GM12874 (cell line): Measurements from ENCODE around the gene CELF2.

Experiments
- TF ChIP-seq, protein P1 (sequence below): IDR thresholded peaks from 2 replicates; pipeline ENCODE4 v1.5.1; 2011; ENCODE audit warnings: low read depth, mild to moderate bottlenecking, control low read depth, low read length, moderate library complexity; ENCODE audit not compliant: insufficient read depth

CELF2 gene

DNA sequence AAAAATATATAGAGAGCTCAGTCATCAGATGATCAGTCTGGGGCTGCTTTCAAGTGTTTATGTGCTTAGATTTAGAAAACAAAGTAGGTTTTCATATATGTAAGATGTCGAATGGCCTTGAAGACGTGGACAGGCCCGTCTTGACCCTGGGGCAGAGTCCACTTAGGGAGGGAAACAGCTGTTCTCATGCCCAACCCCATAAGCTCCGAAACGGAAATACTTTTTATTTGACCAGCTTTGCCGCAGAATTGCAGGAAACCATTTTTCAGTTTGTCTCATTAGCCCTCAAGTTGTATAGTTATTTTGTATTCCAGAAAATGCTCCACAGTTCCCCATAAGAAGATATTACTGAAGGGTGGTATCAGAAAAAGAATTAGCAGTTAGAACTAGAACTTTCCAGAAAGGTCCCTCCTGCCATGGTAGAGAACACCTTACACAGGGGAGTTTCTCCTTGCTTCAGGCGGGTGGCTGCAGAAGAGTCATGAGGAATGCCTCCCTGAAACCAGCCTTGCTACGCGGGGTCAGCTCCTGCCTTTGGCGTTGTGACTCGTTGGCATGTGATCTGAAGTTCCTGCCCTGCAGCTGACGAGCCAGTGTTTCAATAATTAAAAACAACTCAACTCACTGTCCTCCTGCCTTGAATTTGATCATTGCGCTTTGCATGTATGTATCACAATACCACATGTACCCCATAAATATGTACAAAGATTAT lies 192.7 kb downstream of the CELF2 start:
- TF ChIP-seq, protein P1, sequence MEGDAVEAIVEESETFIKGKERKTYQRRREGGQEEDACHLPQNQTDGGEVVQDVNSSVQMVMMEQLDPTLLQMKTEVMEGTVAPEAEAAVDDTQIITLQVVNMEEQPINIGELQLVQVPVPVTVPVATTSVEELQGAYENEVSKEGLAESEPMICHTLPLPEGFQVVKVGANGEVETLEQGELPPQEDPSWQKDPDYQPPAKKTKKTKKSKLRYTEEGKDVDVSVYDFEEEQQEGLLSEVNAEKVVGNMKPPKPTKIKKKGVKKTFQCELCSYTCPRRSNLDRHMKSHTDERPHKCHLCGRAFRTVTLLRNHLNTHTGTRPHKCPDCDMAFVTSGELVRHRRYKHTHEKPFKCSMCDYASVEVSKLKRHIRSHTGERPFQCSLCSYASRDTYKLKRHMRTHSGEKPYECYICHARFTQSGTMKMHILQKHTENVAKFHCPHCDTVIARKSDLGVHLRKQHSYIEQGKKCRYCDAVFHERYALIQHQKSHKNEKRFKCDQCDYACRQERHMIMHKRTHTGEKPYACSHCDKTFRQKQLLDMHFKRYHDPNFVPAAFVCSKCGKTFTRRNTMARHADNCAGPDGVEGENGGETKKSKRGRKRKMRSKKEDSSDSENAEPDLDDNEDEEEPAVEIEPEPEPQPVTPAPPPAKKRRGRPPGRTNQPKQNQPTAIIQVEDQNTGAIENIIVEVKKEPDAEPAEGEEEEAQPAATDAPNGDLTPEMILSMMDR: no peak

DNA sequence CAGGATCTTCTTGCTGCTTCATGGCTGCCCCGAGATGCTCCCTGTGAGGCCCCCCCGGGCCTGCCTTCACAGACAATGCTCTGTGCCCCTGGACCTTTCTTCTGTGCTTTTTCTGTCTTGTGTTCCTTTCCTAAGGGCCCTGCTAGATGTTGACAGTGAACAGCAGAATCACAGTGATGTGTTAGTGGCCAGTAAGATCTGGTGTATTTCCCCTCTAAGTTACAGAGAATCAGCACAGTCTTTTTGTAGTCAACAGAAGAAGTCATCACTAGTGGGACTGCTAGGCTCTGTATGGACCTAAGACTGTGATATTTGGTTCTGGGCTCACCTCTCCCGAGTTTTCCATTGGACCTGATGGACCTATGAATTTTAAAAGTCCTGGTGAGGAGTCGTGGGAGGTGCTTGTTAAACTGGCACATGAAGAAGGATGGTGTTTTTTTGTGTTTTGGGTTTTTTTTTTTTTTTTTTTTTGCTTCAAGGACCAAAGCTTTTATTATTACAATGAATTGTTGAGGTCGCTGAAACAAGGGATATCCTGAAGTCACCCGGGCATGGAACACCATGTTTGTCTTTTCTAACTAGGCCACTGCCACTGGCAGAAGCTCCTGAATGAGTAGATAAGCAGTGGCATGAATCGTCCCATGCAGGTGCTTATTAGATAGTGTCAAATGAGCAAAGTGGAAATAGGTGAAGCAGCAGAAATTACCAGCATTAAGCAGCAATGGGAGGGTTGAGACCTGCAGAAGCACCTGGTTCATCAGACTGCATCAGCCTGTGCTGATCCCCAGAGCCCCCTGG lies 194.8 kb downstream of the CELF2 start:
- TF ChIP-seq, protein P1: no peak

DNA sequence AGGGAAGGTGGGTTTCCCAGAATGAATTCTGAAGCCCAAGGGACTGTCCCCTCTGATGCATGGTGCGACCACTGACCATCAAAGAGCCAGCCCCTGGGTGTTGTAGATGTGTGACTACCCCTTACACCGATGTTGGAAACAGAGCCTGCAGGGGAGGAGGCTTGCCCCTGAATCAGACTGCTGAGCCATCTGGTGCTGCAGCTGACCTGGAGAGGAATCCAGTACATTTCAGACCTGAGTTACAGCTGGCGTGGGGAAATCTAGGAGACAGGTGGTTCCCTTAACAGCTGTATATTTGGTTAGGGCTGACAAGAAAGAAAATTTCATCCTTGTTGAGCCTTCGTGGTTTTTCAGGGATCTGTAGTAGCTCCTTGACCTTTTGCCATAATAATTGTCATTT lies 195.5 kb downstream of the CELF2 start:
- TF ChIP-seq, protein P1: no peak

DNA sequence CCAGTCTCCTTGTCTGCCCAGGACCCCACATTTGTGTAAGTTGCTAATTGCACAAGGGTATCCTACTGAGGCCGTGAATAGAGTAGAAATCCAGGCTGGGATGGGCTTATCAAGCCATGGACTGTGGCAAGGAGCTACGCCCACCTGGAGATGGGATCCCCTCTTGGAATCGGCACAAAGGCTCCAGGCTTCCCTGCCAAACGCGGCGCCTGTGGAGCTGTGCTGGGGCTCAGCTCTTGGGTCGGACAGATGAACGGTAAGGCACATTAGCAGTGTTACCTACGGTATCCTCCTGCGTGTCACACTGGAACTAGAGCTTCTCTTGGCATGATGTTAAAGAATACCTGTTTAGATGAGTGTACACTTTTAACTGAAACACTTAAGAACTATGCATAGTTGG lies 196.7 kb downstream of the CELF2 start:
- TF ChIP-seq, protein P1: no peak

DNA sequence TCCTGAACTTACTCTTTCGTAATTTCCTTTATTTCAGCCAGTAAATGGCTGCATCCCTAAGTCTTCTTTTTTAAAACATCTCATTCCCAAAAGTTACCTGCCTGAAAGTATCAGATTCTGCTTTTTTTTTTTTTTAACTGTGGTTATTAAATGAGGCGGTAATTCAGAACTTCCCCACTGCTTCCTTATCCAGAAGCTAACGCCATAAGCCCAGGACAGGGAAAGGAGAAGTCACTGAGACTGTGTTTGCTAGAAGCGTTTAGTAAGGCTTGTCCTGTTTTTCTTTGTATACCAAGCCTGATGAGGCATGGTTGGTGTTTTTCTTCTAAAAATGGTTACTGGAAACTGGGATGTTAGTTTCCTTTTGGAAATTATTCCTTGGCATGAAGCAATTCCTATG lies 197.8 kb downstream of the CELF2 start:
- TF ChIP-seq, protein P1: no peak

DNA sequence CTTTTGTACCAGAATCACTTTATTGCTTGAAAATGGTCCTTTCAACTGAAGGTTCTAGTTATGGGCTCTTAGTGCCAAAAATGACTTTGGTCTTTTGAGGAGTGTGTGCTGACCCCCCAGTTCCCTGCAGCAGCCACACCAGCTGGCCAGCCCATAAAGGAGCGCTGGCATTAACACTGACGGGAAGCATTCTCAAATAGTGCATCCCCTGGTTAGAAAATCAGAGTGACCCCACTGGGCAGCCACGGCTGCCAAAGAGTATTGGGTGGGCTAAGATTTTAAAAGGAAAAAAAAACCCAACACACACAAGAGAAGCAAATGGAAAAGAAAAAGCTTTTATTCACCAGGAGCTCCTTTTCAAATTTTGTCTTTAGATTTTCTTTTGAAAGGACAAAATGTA lies 199.8 kb downstream of the CELF2 start:
- TF ChIP-seq, protein P1: no peak

DNA sequence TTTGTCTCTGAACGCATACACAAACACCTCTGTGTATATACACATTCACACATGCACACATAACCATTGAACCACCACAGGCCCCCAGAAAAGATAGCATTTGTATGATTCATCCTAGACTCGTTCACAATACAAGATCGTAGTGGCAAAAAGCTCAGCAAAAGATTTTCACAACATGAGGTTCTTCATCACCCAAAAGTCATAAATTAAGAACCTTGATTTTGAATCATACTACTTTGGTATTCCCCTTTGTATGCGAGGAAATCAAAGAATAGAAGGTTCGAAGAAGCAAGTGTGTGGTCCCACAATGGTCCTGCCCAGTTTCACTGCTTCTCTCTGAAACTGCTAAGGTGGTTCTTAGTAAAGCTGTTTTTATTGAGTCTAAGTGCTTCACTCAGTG lies 200.7 kb downstream of the CELF2 start:
- TF ChIP-seq, protein P1: no peak
